ENCODE measurements around the gene TUNAR.

DNA sequence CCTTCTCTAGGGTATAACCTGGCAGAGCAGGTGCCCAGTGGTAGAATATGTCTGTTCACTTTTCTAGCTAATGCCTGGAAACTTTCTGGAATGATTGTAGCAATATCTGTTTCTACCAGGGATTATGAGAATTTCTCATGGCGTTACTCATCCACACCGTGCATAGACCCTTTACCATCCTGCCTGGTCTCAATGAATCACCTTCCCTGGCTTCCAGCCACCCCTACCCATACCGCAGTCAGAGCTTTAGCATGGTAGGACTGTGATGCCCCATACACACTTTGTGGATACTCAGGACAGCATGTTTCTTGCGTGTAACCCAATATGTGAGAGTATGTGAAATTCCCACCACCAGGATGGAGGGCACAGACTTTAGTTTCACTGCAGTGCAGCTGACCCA, 45.4 kb downstream of the TUNAR start:
- TF ChIP-seq EZH2 (IDR thresholded peaks at IDR 0.05; ENCODE audit: low read length, unreplicated experiment) = no peak
- TF ChIP-seq CTCF (conservative IDR thresholded peaks at IDR 0.05; ENCODE audit: low read depth, low read length) = no peak
- no peak for TF ChIP-seq EZH2phosphoT487 (IDR thresholded peaks at IDR 0.05; ENCODE audit: borderline replicate concordance, low read length)

Measured in PC-3 (cell line).